ENCODE data around the gene MAML3.

Gene MAML3

GRCh38 chr4:139799615-139800014 is 354.4 kb downstream of the MAML3 start:
- Histone ChIP-seq H3K36me3 (no peaks in the 10 kb centered on the region), H3K4me1 (peaks cover 0 to 7% (median 2%) of the 10 kb centered on the region in 4 donors), H3K9me3 (no peaks in the 10 kb centered on the region), H3K4me3 (no peak overlapping the region), H3K27me3 (no peaks in the 10 kb centered on the region), H3K27ac (no peak overlapping the region)
- intact Hi-C loops (cut with DNase I; ENCODE audit: low total_unique reads) = no loop called here
- no peak for DNase-seq
- no peak for TF ChIP-seq CTCF (IDR thresholded peaks at IDR 0.05)

GRCh38 chr4:139798456-139798855 is 355.5 kb downstream of the MAML3 start:
- Histone ChIP-seq H3K36me3 (no peaks in the 10 kb centered on the region), H3K27ac (no peak overlapping the region), H3K4me1 (peaks cover 0 to 7% (median 2%) of the 10 kb centered on the region in 4 donors), H3K27me3 (no peaks in the 10 kb centered on the region), H3K4me3 (no peak overlapping the region), H3K9me3 (no peaks in the 10 kb centered on the region)
- intact Hi-C loops (cut with DNase I; ENCODE audit: low total_unique reads) = no loop called here
- DNase-seq = no peak
- no peak for TF ChIP-seq CTCF (IDR thresholded peaks at IDR 0.05)

DNA sequence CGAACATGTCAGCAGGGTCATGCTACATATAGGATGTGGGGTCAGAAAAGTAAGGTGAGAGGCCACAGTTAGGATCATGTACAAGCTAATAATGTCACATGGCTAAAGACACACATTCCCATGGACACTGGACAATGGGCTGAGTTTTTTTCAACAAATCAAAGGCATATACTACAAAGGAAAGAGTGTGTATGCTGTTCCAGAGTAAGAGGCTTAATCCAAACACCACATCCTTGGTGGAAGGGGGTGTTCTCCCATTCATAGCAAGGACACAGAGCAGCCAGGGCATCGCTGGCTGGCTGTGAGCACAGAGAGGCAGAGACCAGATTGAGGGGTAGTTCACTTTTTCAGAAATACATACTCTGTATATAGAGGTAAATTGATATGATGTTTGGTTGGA is 356.7 kb downstream of the MAML3 start:
- Histone ChIP-seq H3K9me3 (no peaks in the 10 kb centered on the region), H3K4me3 (no peak overlapping the region), H3K27me3 (no peaks in the 10 kb centered on the region), H3K4me1 (peaks cover 0 to 7% (median 2%) of the 10 kb centered on the region in 4 donors), H3K36me3 (no peaks in the 10 kb centered on the region), H3K27ac (no peak overlapping the region)
- DNase-seq = no peak
- intact Hi-C loops (cut with DNase I; ENCODE audit: low total_unique reads) = no loop called here
- no peak for TF ChIP-seq CTCF (IDR thresholded peaks at IDR 0.05)

- no peak for TF ChIP-seq CTCF (IDR thresholded peaks at IDR 0.05)
- Histone ChIP-seq H3K4me1 (peaks cover 0 to 7% (median 2%) of the 10 kb centered on the region in 4 donors), H3K4me3 (no peak overlapping the region), H3K27ac (no peak overlapping the region), H3K9me3 (no peaks in the 10 kb centered on the region), H3K27me3 (no peaks in the 10 kb centered on the region), H3K36me3 (no peaks in the 10 kb centered on the region)
- no peak for DNase-seq
- intact Hi-C loops (cut with DNase I; ENCODE audit: low total_unique reads) = no loop called here
Measured at GRCh38 chr4:139795527-139796314, 358.3 kb downstream of the MAML3 start.

GRCh38 chr4:139794158-139794954 is 359.6 kb downstream of the MAML3 start:
- intact Hi-C loops (cut with DNase I; ENCODE audit: low total_unique reads) = no loop called here
- no peak overlapping the region for H3K4me3 ChIP-seq
- peaks cover 0 to 7% (median 2%) of the 10 kb centered on the region in 4 donors for H3K4me1 ChIP-seq
- no peak for TF ChIP-seq CTCF (IDR thresholded peaks at IDR 0.05)
- no peak for DNase-seq
- H3K9me3 ChIP-seq = no peaks in the 10 kb centered on the region
- no peaks in the 10 kb centered on the region for H3K27me3 ChIP-seq
- H3K36me3 ChIP-seq = no peaks in the 10 kb centered on the region
- H3K27ac ChIP-seq = no peak overlapping the region

Measured in tibial artery (tissue), 4 donors.